ENCODE results near the gene EXOC3L1. TPM values are rescaled to one million over a fixed set of nuclear protein-coding genes. Genes with fewer than 3 reads are reported as not detected.

The EXOC3L1 gene
- polyA plus RNA-seq, 2 of the 4 experiments (the other 2 are of a cell fraction) = 0.06 TPM; not detected in 1

DNA sequence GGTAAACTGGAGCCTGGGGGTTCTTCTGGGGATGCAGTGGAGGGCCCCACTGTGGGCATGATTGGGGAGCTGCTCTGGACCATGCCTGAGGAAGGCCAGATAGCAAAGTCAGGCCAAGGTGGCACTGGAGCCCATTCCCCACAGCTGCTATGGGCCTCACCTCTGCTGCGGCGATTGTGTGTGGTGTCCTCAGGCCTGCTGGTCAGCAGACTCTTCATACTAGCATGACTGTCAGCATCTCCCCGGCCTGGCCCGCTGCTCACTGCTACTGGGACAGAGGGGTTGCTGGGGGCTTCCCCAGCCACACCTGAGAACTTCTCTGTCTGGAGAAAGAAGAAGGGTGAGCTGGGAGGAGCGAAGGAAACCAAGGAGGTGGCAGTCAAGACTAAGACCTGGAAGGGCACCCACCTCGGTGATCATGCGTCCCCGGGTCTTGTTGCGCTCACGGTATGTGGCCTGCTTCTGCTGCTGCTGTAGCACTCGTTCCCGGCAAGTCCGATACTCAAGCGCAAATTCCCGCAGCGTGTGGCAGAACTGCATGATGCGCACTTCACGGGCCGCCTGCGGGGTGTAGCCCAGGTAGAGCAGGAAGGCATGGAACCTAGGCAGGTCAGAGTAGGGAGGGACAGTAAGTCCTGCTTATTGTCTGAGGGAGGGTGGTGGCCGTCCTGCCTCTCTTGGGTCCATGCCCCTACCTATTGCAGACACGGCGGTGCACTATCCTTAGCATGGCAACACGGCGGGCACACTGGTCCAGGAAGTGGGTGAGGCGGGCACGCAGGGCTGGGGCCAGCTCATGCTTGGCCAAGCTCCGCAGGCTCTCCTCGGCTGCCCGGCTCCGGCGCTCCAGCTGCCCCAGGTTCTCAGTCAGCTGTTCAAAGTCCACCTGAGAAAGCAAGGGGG is 40.2 kb upstream of the EXOC3L1 start:
- no peak for ATAC-seq
- Histone ChIP-seq H3K27ac (no peak overlapping the region), H3K9me3 (no peaks in the 10 kb centered on the region), H3K4me2 (no peak overlapping the region), H3K4me1 (peaks cover 13% of the 10 kb centered on the region), H3K4me3 (no peak overlapping the region)
- FAIRE-seq = no peak
- ChIA-PET POLR2A (interaction anchor here (0.5 kb wide), 1 partner anchor 11 kb away, joined by 7 read pairs; no protein-coding TSS in a partner anchor), CTCF (interaction anchor here (1.4 to 14.1 kb wide), 2 partner anchors 15 to 28 kb away, joined by 3 to 138 read pairs; partner anchors contain the start of genes FHOD1 and SLC9A5)
- TF ChIP-seq NFE2L2 (conservative IDR thresholded peaks at IDR 0.05; ENCODE audit: low read length) (no peak), JUN (IDR thresholded peaks at IDR 0.05) (0 out of 5 replicates have a peak, but pooled peaks of 1 of the 2 experiments have one; percentile 5)
- no peak for DNase-seq (ENCODE audit: low read depth in 1 of 2, low spot score in 1 of 2)
- 95% methylated on average over 31 of the region's 32 CpGs for WGBS (ENCODE audit: missing lambda C conversion rate)

DNA sequence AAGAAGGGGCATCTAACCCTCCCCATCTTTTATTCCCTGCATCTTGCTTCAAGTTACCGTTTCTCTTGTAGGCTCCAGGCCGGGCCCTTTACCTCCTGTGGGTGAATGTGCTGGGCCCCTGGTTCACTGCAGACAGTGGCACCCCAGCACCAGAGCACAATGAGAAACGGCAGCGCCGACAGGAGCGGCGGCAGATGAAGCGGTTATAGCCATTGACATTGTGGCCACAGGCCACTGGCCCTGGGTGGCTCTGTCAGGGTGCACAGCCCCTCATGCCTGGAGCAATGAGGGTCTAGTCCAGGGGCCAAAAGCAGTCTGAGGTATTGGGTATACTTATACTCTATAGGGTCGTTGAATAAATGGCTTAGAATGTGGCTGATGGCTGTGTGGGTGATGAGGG is 39.0 kb upstream of the EXOC3L1 start:
- TF ChIP-seq POLR2A (IDR thresholded peaks at IDR 0.05; ENCODE audit: low read length) (no peak), KDM1A (IDR thresholded peaks at IDR 0.05; ENCODE audit: low read depth) (no peak), MAFK (IDR thresholded peaks at IDR 0.05; ENCODE audit: partially characterized antibody) (no peak), RNF2 (IDR thresholded peaks at IDR 0.05; ENCODE audit: borderline replicate concordance, low read depth) (no peak), EHF (CRISPR knock-in tag; IDR thresholded peaks at IDR 0.05) (no peak), ZSCAN20 (CRISPR knock-in tag; IDR thresholded peaks at IDR 0.05) (no peak), SMC3 (IDR thresholded peaks at IDR 0.05) (no peak)
- POLR2A ChIA-PET = interaction anchor here (2.8 to 3.1 kb wide), 2 partner anchors 7 to 16 kb away, joined by 12 to 20 read pairs; no protein-coding TSS in a partner anchor

DNA sequence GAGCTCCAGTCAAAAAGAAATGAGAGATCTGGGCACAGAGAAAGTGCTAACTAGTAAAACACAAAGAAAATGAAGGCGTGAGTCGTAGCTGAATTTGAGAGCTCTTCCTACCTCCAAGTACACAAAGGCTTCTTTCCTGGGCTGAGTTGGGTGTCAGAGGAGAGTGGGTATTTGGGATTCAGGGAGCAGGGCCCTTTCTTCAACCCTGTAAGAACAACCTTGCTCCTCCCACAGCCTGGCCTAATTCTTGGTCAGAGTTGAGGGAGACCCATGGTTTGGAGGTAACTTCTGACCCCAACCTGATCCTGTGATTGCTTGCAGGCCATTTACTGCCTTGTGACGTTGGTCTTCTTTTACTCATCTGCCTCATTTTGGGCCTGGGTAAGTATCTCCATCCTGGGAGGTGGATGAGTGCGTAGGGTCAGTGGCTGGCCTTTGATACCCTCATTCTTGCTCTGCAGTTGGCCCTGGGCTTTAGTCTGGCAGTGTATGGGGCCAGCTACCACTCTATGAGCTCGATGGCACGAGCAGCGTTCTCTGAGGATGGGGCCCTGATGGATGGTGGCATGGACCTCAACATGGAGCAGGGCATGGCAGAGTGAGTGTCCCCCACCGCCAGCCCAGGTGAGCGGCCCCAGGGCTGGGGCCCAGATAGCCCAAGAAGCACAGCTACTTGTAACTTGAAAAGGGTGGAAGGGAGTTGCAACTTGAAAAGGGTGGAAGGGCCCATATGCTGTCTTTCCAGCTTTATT is 38.3 kb upstream of the EXOC3L1 start:
- Histone ChIP-seq H3K9me3 (no peaks in the 10 kb centered on the region), H3K4me1 (peaks cover 13% of the 10 kb centered on the region), H3K27ac (peak overlapping the region in 1 of 2 experiments; percentile 95; a peak in 1 of 6 replicates), H3K4me2 (peak overlapping the region; percentile 79), H3K4me3 (peak overlapping the region; percentile 83)
- FAIRE-seq = no peak
- WGBS (ENCODE audit: missing lambda C conversion rate) = 96% methylated on average over 9 of the region's 9 CpGs
- no peak for DNase-seq (ENCODE audit: low read depth in 1 of 2, low spot score in 1 of 2)
- CTCF ChIA-PET = interaction anchor here (0.6 to 14.1 kb wide), 7 partner anchors 11 to 274 kb away, joined by 3 to 138 read pairs (median 9); partner anchors contain the start of genes FHOD1 and SLC9A5
- no peak for ATAC-seq
- POLR2A ChIA-PET = interaction anchor here (1.8 to 3.1 kb wide), 3 partner anchors 8 to 16 kb away, joined by 12 to 20 read pairs (median 14); no protein-coding TSS in a partner anchor
- no peak for TF ChIP-seq NFE2L2 (conservative IDR thresholded peaks at IDR 0.05; ENCODE audit: low read length)
- no peak for TF ChIP-seq FOSB (CRISPR knock-in tag; IDR thresholded peaks at IDR 0.05)
- TF ChIP-seq SMC3 (IDR thresholded peaks at IDR 0.05) = no peak
- TF ChIP-seq RARB (CRISPR knock-in tag; IDR thresholded peaks at IDR 0.05) = no peak
- no peak for TF ChIP-seq ZC3H11A (IDR thresholded peaks at IDR 0.05)
- no peak for TF ChIP-seq CEBPB (IDR thresholded peaks at IDR 0.05)
- no peak for TF ChIP-seq FOSL2 (IDR thresholded peaks at IDR 0.05)
- TF ChIP-seq FOSL2 (CRISPR knock-in tag; IDR thresholded peaks at IDR 0.05) = no peak
- no peak for TF ChIP-seq JUNB (IDR thresholded peaks at IDR 0.05)
- no peak for TF ChIP-seq EHF (CRISPR knock-in tag; IDR thresholded peaks at IDR 0.05)
- TF ChIP-seq MYC (IDR thresholded peaks at IDR 0.05; ENCODE audit: borderline replicate concordance, low read length) = no peak
- TF ChIP-seq NR3C1 (IDR thresholded peaks at IDR 0.05) = no peak
- TF ChIP-seq, protein P1, sequence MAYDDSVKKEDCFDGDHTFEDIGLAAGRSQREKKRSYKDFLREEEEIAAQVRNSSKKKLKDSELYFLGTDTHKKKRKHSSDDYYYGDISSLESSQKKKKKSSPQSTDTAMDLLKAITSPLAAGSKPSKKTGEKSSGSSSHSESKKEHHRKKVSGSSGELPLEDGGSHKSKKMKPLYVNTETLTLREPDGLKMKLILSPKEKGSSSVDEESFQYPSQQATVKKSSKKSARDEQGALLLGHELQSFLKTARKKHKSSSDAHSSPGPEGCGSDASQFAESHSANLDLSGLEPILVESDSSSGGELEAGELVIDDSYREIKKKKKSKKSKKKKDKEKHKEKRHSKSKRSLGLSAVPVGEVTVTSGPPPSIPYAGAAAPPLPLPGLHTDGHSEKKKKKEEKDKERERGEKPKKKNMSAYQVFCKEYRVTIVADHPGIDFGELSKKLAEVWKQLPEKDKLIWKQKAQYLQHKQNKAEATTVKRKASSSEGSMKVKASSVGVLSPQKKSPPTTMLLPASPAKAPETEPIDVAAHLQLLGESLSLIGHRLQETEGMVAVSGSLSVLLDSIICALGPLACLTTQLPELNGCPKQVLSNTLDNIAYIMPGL (CRISPR knock-in tag; IDR thresholded peaks at IDR 0.05; ENCODE audit: borderline replicate concordance) = no peak
- TF ChIP-seq, protein P2, sequence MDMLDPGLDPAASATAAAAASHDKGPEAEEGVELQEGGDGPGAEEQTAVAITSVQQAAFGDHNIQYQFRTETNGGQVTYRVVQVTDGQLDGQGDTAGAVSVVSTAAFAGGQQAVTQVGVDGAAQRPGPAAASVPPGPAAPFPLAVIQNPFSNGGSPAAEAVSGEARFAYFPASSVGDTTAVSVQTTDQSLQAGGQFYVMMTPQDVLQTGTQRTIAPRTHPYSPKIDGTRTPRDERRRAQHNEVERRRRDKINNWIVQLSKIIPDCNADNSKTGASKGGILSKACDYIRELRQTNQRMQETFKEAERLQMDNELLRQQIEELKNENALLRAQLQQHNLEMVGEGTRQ (IDR thresholded peaks at IDR 0.05) = no peak
- TF ChIP-seq HOXB5 (CRISPR knock-in tag; IDR thresholded peaks at IDR 0.05) = no peak

More for the DNA sequence above, 39.0 kb upstream of the EXOC3L1 start:
- Histone ChIP-seq H3K4me3 (no peak overlapping the region), H3K27ac (no peak overlapping the region), H3K4me2 (no peak overlapping the region), H3K4me1 (peaks cover 13% of the 10 kb centered on the region), H3K9me3 (no peaks in the 10 kb centered on the region)
- ATAC-seq (no peak), DNase-seq (ENCODE audit: low read depth in 1 of 2, low spot score in 1 of 2) (no peak), FAIRE-seq (no peak)
- WGBS (ENCODE audit: missing lambda C conversion rate) = 81% methylated on average over 9 of the region's 9 CpGs
- CTCF ChIA-PET = interaction anchor here (2.9 to 14.1 kb wide), 2 partner anchors 10 to 17 kb away, joined by 13 to 138 read pairs; partner anchors contain the start of genes FHOD1 and SLC9A5

All from A549 (cell line).